Right atrium auricular region (tissue), 2 donors: ENCODE measurements around the gene LYPD6B. TPM values are rescaled to one million over a fixed set of nuclear protein-coding genes. Genes with fewer than 3 reads are reported as not detected.

ENCODE experiments used
- DNase-seq: peaks from one replicate; pipeline ENCODE4 v3.0.0-alpha.2; 2019; ENCODE audit warnings: low spot score
- H3K27ac ChIP-seq, 2 donors: fragments of 200-600 bp; sonication (generic); 1 replicate in 1 of 2; 2 replicates in 1 of 2; pipeline ENCODE4 v1.5.1; 2016 to 2019
- H3K27me3 ChIP-seq, 2 donors: fragments of 200-600 bp; sonication (generic); one replicate each; pipeline versions ENCODE4 v1.5.1 to v1.6.0; 2017 to 2019
- H3K36me3 ChIP-seq: fragments of 200-600 bp; sonication (generic); one replicate; pipeline ENCODE4 v1.5.1; 2016
- H3K4me1 ChIP-seq, 2 donors: fragments of 200-600 bp; sonication (generic); one replicate each; pipeline versions ENCODE4 v1.5.1 to v1.6.0; 2017 to 2019
- H3K4me3 ChIP-seq, 2 donors: fragments of 200-600 bp; sonication (generic); 1 replicate in 1 of 2; 2 replicates in 1 of 2; pipeline ENCODE4 v1.5.1; 2017 to 2019; ENCODE audit warnings: mild to moderate bottlenecking in 1 of 2, moderate library complexity in 1 of 2
- H3K9me3 ChIP-seq, 2 donors: fragments of 200-600 bp; sonication (generic); one replicate each; pipeline ENCODE4 v1.5.1; 2019
- total RNA-seq, 2 donors: library from RNA; depleted of rRNA; stranded (reverse); fragments of >200 nt; gene quantifications; one replicate each; pipeline ENCODE4 v1.1.0, GENCODE V29; 2016
- TF ChIP-seq, protein P1 (sequence below), 2 donors: fragments of 200-600 bp; sonication (generic); IDR thresholded peaks; one replicate each; pipeline ENCODE4 v1.5.1; 2019; ENCODE audit warnings: antibody characterized with exemption in 2 of 2

Gene LYPD6B
- total RNA-seq, 2 donors from 2014 or later, result 0.28 TPM; not detected in 1

DNA sequence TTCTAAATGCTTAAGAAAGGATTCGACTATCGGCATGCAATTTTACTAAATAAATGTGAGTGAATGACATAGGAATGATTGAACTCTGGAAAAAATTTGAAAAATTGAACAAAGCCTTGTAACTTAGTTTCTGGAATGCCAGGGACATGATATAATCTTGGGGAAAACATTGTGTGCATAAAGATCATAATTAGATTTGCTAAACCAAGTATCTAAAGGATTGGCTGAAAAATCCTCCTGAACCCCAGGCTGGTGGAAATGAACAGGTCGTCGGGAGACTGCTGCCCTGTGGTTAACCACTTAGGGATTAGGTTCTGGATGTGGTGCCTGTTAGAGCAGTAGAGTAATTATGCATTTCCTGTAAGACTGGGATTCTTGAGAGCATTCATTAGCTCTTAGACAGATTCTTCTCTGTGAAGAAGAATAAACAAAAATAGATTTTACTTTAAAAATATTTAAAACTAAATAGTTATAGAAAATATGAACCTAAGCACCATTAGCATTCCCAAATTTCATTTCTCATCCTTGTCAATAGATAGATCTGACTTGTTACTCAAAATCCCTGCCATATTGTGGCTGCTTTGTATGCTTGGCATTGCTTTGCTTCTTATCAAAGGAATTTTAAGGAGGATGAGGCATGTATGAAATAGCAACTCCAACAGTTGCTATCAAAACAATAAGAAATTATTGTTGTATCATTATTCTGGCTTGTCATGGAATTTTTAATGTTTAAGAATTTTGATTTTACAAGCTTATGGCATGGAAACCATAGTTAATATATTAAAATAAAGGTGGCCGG, 55.9 kb downstream of the LYPD6B start:
- Histone ChIP-seq H3K27ac (no peak overlapping the region), H3K4me1 (no peaks in the 10 kb centered on the region), H3K9me3 (no peaks in the 10 kb centered on the region), H3K36me3 (no peaks in the 10 kb centered on the region), H3K27me3 (no peaks in the 10 kb centered on the region), H3K4me3 (no peak overlapping the region)
- no peak for DNase-seq
- TF ChIP-seq, protein P1, sequence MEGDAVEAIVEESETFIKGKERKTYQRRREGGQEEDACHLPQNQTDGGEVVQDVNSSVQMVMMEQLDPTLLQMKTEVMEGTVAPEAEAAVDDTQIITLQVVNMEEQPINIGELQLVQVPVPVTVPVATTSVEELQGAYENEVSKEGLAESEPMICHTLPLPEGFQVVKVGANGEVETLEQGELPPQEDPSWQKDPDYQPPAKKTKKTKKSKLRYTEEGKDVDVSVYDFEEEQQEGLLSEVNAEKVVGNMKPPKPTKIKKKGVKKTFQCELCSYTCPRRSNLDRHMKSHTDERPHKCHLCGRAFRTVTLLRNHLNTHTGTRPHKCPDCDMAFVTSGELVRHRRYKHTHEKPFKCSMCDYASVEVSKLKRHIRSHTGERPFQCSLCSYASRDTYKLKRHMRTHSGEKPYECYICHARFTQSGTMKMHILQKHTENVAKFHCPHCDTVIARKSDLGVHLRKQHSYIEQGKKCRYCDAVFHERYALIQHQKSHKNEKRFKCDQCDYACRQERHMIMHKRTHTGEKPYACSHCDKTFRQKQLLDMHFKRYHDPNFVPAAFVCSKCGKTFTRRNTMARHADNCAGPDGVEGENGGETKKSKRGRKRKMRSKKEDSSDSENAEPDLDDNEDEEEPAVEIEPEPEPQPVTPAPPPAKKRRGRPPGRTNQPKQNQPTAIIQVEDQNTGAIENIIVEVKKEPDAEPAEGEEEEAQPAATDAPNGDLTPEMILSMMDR (IDR thresholded peaks at IDR 0.05), result no peak

DNA sequence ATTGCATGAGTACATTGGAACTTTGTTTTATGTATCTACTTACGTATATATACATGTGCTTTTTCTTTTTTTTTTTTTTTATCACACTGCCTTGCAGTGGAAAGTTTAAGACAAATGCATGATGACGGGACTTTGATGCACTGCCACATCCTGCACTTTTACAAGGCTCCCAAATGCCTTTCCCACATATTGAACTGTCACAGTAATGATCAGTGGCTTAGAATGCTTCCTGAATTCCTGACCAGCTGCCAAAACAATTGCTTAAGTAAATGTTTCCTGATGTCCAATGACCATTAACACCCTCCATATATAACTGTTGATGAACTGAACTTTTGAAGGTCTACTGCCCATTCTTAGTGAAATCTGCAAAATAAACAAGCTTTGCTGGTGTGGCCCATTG, 60.2 kb downstream of the LYPD6B start:
- H3K4me3 ChIP-seq, result no peak overlapping the region
- no peak overlapping the region for H3K27ac ChIP-seq
- no peaks in the 10 kb centered on the region for H3K36me3 ChIP-seq
- no peaks in the 10 kb centered on the region for H3K27me3 ChIP-seq
- H3K4me1 ChIP-seq, result no peaks in the 10 kb centered on the region
- TF ChIP-seq, protein P1 (IDR thresholded peaks at IDR 0.05), result no peak
- DNase-seq, result no peak
- H3K9me3 ChIP-seq, result no peaks in the 10 kb centered on the region

DNA sequence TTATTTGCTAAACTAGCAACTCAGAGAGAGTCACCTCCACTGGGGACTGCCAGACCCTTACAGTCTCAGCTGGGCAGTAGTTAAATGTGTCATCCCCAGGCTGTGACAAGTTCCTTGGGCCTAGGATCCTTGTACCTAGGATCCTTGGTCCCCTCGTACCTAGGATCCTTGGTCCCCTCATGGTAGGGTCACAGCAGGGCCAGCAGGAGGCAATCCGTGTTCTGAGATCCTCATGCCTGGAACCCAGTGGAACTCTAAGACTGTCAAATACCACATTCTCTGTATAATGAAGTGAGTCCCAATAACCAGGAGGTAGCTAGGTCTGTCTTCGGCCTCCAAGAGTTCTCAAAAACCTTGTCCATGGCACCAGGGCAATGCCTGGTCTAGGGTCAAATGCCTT, 60.8 kb downstream of the LYPD6B start:
- no peaks in the 10 kb centered on the region for H3K9me3 ChIP-seq
- no peaks in the 10 kb centered on the region for H3K36me3 ChIP-seq
- no peak overlapping the region for H3K4me3 ChIP-seq
- H3K4me1 ChIP-seq, result no peaks in the 10 kb centered on the region
- H3K27me3 ChIP-seq, result no peaks in the 10 kb centered on the region
- DNase-seq, result no peak
- TF ChIP-seq, protein P1 (IDR thresholded peaks at IDR 0.05), result no peak
- H3K27ac ChIP-seq, result no peak overlapping the region

DNA sequence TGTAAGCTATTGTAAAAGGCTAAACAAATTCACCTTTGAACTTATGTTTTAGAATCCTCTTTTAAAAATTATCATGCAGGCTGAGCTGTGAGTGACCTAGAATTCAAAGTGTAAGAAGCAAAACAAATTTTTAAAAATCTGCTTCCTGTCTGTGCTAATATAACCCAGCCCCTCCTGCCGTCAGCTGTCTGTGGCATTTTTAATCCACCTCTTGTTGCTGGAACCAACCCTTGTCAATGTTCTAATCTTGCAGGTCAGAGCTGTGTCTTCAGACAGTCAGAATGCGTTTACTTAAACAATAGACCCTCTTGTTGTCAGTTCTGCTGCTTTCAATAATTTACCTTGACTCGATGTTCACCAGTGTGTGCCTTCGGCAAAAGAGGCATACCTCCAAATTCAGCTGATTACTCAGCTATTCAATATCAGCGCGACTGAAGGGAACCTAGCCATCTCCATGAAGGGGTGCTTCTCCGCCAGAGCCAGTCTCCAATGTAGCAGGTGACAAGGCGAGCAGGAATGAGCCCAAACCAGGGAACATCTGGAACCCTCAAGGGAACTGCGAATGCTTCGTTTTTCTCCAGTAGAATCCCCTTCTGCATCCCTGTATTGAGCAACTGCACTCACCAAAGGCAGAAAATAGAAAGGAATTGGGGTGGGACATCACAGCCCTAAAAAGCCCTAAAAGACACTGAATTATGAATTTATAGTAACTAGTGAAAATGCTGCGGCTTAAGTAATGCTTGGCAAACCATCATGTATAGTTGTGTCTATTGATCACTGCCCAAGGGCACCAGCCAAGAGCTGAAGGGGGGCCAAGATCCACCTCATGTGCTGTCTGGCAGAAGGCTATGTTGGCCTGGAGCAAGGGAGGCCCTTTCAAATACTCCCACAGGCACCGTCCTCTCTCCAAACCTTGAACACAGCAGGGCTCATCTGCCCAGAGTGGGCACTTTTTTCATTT, 62.5 kb downstream of the LYPD6B start:
- DNase-seq, result no peak
- no peaks in the 10 kb centered on the region for H3K9me3 ChIP-seq
- no peak overlapping the region for H3K4me3 ChIP-seq
- H3K27ac ChIP-seq, result no peak overlapping the region
- H3K36me3 ChIP-seq, result no peaks in the 10 kb centered on the region
- TF ChIP-seq, protein P1 (IDR thresholded peaks at IDR 0.05), result no peak
- H3K4me1 ChIP-seq, result no peaks in the 10 kb centered on the region
- no peaks in the 10 kb centered on the region for H3K27me3 ChIP-seq

DNA sequence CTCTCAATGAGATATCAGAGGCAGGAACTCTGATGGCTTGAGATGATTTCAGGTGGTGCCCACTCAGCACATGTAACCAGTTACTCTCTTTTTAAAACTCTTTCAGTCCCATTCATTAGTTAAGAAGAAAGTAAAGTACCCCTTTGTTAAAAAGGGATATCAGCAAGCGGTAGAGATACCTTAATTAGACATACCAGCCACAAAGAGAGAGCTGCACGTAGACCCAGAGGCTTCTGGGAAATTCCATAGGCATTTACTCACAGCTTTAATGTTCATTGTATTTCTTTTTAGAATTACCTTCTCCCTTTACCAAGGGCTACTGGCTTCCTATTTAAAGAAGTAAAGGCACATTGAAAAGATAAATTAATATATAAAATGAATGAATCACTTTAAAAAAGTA, 63.3 kb downstream of the LYPD6B start:
- no peaks in the 10 kb centered on the region for H3K4me1 ChIP-seq
- H3K27me3 ChIP-seq, result no peaks in the 10 kb centered on the region
- no peak for DNase-seq
- no peak overlapping the region for H3K27ac ChIP-seq
- no peak overlapping the region for H3K4me3 ChIP-seq
- H3K36me3 ChIP-seq, result no peaks in the 10 kb centered on the region
- H3K9me3 ChIP-seq, result no peaks in the 10 kb centered on the region
- TF ChIP-seq, protein P1 (IDR thresholded peaks at IDR 0.05), result no peak
